Cardiac fibroblast (primary cell): ENCODE results near the gene VEGFA.

Experiments
- DNase-seq, 2 donors: peaks; one replicate each; pipeline versions ENCODE4 v3.0.0 to v3.0.0-alpha.2; 2010; ENCODE audit warnings: low read depth in 2 of 2
- H3K4me3 ChIP-seq, 2 donors: replicated peaks in 1 of 2; 1 replicate in 1 of 2; 2 replicates in 1 of 2; pipeline ENCODE4 v1.5.1; 2011; ENCODE audit warnings: low read depth in 2 of 2, low read length in 2 of 2, mild to moderate bottlenecking in 2 of 2, moderate library complexity in 1 of 2
- TF ChIP-seq, protein P1 (sequence below): IDR thresholded peaks from one replicate; pipeline ENCODE4 v1.5.1; 2011; ENCODE audit warnings: low read depth, mild to moderate bottlenecking, low read length, inconsistent platforms

VEGFA gene

DNA sequence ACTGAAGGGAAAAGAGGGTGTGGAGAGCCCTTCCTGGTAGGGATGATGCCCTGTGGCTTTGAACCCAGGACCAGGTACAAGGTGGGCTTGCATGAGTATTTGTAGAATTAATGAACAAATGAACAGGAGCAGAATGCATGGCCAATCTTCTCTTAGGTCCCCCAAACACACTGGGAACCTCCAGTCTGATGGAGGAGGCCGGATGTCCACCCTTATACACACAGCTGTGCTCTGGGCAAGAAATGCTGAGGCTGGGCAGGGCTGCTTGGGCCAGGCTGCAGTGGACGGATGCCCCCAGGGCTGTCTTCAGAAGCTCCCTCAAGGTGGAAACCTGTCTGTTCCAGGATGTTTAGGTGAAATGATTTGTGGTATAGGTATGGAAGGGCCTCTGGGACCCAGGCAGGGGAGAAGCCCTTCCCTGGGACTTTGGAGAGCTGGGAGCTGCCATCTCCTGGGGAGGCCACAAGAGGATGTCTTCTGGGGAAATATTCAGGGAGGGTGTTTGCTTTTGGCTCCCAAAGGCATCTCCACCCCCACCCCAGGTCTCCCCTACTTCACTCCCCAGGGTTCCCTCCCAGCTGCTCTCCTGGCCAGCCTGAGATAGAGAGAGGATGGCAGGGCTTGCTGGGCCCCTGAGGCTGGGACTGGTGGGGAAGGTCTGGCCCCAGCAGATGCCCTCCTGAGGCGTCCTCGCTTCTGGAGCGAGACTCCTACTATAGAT lies 23.3 kb downstream of the VEGFA start:
- TF ChIP-seq, protein P1, sequence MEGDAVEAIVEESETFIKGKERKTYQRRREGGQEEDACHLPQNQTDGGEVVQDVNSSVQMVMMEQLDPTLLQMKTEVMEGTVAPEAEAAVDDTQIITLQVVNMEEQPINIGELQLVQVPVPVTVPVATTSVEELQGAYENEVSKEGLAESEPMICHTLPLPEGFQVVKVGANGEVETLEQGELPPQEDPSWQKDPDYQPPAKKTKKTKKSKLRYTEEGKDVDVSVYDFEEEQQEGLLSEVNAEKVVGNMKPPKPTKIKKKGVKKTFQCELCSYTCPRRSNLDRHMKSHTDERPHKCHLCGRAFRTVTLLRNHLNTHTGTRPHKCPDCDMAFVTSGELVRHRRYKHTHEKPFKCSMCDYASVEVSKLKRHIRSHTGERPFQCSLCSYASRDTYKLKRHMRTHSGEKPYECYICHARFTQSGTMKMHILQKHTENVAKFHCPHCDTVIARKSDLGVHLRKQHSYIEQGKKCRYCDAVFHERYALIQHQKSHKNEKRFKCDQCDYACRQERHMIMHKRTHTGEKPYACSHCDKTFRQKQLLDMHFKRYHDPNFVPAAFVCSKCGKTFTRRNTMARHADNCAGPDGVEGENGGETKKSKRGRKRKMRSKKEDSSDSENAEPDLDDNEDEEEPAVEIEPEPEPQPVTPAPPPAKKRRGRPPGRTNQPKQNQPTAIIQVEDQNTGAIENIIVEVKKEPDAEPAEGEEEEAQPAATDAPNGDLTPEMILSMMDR, result no peak

DNA sequence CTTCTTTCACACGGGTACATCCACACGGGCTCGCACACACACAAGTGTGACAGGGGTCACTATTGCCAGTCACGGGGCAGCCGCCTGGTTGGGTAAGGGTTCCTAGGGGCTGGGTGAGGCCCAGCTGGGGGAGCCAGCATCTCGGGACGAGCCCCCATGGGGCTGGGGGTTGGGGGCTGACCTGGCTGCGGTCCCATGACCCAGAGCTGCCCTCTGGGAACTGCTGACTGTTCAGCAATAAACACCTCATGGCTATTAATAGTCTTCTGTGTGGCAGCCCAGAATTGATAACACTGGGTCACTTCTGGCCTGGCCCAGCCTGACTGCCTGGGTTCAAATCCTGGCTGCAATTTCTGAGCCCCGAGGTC lies 23.8 kb downstream of the VEGFA start:
- no peak for DNase-seq
- TF ChIP-seq, protein P1, result no peak
- H3K4me3 ChIP-seq, result no peak overlapping the region

More for the DNA sequence above, 23.3 kb downstream of the VEGFA start:
- DNase-seq, result no peak
- no peak overlapping the region for H3K4me3 ChIP-seq

DNA sequence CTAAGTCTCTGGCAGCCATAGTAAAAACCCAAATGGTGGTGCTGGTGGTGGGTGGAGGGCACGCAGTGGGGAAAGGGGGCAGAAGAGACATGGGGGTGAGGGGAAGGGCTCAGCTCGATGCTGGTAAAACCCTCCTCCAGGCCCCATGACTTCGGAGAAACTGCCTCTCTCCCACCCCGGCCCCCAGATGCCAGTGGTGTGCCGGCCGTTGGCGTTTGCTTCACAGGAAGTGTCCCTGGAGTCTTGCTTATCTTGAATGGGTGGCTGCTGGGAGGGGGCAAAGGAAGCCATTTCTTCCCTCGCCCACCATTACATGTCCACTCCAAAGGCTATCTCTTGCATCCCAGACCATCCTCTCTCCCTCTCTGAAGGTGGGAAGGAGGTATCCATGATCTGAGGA lies 25.4 kb downstream of the VEGFA start:
- no peak for DNase-seq
- TF ChIP-seq, protein P1, result no peak
- H3K4me3 ChIP-seq, result no peak overlapping the region

DNA sequence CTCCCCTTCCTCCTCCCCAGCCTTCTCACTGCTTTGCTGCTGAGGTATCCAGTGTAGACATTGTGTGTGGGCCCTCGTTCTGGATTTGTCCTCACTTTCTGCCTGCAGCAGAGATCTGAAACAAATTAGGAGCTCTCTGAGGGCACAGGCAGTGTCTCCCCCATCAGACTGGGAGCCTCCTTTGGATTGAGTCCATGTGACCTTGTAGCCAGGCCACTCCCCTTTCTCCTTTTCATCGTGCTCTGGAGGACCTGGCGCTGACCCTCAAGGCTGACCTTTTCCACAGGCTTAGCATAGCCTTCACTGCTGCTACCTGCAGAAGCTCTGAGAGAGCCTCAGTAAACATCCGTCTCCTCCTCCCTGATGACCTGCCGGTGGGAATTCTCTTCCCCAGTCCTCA lies 26.2 kb downstream of the VEGFA start:
- TF ChIP-seq, protein P1, result no peak
- DNase-seq, result no peak
- H3K4me3 ChIP-seq, result no peak overlapping the region

DNA sequence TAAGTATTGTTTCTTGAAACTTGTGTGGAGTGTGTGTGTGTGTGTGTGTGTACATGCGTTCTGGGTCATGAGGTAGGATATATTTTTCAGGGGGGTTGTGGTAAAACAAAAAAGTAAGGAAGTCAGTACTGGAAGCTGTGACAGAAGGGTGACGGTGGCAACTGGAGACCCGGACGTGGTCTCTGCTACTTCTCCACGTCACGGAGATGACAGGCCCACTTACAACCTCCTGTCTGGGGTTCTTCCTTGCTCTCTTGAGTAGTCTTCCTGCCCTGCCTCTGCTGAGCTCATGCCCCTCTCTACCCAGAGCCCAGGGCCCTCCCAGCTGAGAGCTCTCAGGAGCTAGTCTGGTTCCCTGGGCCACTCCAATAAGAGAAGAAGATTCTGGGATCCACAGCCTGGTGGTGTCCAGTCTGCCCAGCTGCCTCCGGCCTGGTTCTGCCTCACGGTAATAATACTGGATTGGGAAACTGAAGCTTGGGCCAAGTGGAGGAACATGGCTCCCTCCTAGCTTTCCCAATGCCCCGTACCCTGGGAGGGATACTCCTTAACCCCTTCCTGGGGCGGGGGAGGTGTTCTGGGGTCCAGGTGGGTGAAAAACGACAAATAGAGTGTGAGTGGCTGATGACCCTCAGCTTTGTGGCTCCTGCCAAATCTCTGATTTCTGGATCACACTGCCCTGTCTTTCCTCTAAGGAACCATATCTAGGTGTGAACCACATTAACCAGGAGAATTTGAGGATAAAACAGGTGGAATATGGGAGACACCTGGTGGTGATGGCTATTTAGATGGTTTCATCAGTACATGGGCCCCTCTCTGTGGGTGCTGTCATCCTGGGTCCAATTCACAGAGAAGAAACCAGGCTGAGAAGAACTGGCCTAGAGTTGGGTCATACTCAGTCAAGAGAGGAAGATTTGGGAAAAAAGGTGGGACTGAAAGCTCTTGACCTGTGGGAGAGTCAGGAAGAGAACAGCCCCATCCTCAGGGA lies 27.2 kb downstream of the VEGFA start:
- TF ChIP-seq, protein P1, result no peak
- DNase-seq, result no peak
- no peak overlapping the region for H3K4me3 ChIP-seq

DNA sequence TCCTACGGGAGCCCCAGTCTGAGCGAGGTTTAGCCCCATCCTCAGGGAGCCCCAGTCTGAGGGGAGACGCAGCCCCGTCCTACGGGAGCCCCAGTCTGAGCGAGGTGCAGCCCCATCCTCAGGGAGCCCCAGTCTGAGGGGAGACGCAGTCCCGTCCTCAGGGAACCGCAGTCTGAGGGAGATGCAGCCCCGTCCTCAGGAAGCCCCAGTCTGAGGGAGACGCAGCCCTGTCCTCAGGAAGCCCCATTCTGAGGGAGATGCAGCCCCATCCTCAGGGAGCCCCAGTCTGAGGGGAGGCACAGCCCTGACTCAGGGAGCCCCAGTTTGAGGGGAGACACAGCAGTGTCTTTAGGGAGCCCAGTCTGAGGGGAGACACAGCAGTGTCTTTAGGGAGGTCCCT lies 27.9 kb downstream of the VEGFA start:
- TF ChIP-seq, protein P1, result no peak

More for the DNA sequence above, 27.9 kb downstream of the VEGFA start:
- H3K4me3 ChIP-seq, result no peak overlapping the region
- DNase-seq, result no peak
